K562 (cell line): ENCODE results near the gene DPAGT1. TPM values are rescaled to one million over a fixed set of nuclear protein-coding genes. Genes with fewer than 3 reads are reported as not detected.

Experiments
- CBX5 ChIP-seq: IDR thresholded peaks from 2 replicates; pipeline ENCODE4 v1.6.1; 2014; ENCODE audit warnings: low read depth, borderline replicate concordance
- CTBP1 ChIP-seq: fragments of 450-650 bp; IDR thresholded peaks from 2 replicates; pipeline ENCODE4 v1.6.1; 2016; ENCODE audit warnings: borderline replicate concordance
- FOXO4 ChIP-seq: fragments of 450-650 bp; formaldehyde crosslinking; IDR thresholded peaks from 2 replicates; pipeline ENCODE4 v1.4.0; 2020; ENCODE audit warnings: mild to moderate bottlenecking, moderate library complexity
- ID3 ChIP-seq, 2 experiments: fragments of 250-450 bp in 1 of 2; fragments of 450-650 bp in 1 of 2; sonication (Bioruptor Pico) in 1 of 2; IDR thresholded peaks; 2 replicates each; pipeline versions ENCODE4 v1.6.1 to v1.8.0; 2016 to 2021; ENCODE audit warnings: mild to moderate bottlenecking in 2 of 2, moderate library complexity in 2 of 2, missing compliant biosample characterization in 1 of 2, missing genetic modification characterization in 1 of 2
- MEF2A ChIP-seq: IDR thresholded peaks from 2 replicates; pipeline ENCODE4 v1.6.1; 2011; ENCODE audit warnings: low read depth, mild to moderate bottlenecking, low read length, moderate library complexity; ENCODE audit not compliant: control insufficient read depth
- REST ChIP-seq, 2 experiments: fragments of 450-650 bp; formaldehyde crosslinking in 1 of 2; IDR thresholded peaks; 2 replicates each; pipeline versions ENCODE4 v1.4.0 to v1.6.1; 2014 to 2020; ENCODE audit warnings: mild to moderate bottlenecking in 2 of 2, borderline replicate concordance in 1 of 2, low read depth in 1 of 2
- SREBF2 ChIP-seq: sonication (generic); formaldehyde crosslinking; IDR thresholded peaks from 2 replicates; pipeline ENCODE4 v1.4.0; 2020; ENCODE audit warnings: mild to moderate bottlenecking, missing genetic modification reagents
- TCF15 ChIP-seq: fragments of 250-450 bp; sonication (Bioruptor Pico); IDR thresholded peaks from 2 replicates; pipeline ENCODE4 v1.8.0; 2022; ENCODE audit warnings: moderate library complexity, mild to moderate bottlenecking, inconsistent platforms
- TCFL5 ChIP-seq: fragments of 250-450 bp; sonication (Bioruptor Pico); conservative IDR thresholded peaks from 2 replicates; pipeline ENCODE4 v1.6.1; 2021; ENCODE audit warnings: mild to moderate bottlenecking, moderate library complexity, matching md5 sums
- THAP7 ChIP-seq: fragments of 250-450 bp; sonication (Bioruptor Pico); IDR thresholded peaks from 2 replicates; pipeline ENCODE4 v1.5.0; 2021
- ZNF197 ChIP-seq: fragments of 200-800 bp; sonication (Bioruptor generic); IDR thresholded peaks from 2 replicates; pipeline ENCODE4 v1.6.1; 2016; ENCODE audit warnings: low read depth, missing genetic modification characterization, missing compliant biosample characterization
- ZNF780A ChIP-seq: fragments of 250-450 bp; sonication (Bioruptor Pico); IDR thresholded peaks from 2 replicates; pipeline ENCODE4 v1.5.0; 2021; ENCODE audit warnings: mild to moderate bottlenecking
- polyA plus RNA-seq, 8 experiments: library from polyadenylated mRNA; depleted of rRNA in 4 of 8; stranded (reverse) in 5 of 8; unstranded in 3 of 8; fragments of >200 nt; fragmentation: Nextera tagmentation in 2 of 8; fragmentation: Illumina TruSeq in 1 of 8; extraction: Ambion mirVana in 2 of 8; extraction: Trizol in 1 of 8; gene quantifications; 2 replicates each; pipeline versions ENCODE4 v1.2.1 to v1.2.3, GENCODE V29; 2011 to 2014; ENCODE audit warnings: inconsistent platforms in 1 of 8, missing spikeins in 1 of 8
- total RNA-seq, 7 experiments: library from RNA; depleted of rRNA in 6 of 7; stranded (reverse); fragments of >200 nt in 6 of 7; fragmentation: Illumina TruSeq in 2 of 7; extraction: Trizol in 2 of 7; gene quantifications; 2 replicates each; pipeline versions ENCODE4 v1.2.1 to v1.2.3, GENCODE V29; 2011 to 2021; ENCODE audit warnings: low replicate concordance in 1 of 7

Gene DPAGT1
- total and polyA plus RNA-seq, 9 of the 15 experiments (the other 6 are each of a cell fraction or from before 2014, with no cell fraction given) = 29.9 to 135 (median 85.0) TPM

GRCh38 chr11:119106564-119107537, 5.2 kb upstream of the DPAGT1 start, which contains the start of gene C2CD2L (continued):
- TF ChIP-seq REST (IDR thresholded peaks at IDR 0.05; ENCODE audit: borderline replicate concordance) (no peak), REST (CRISPR knock-in tag; IDR thresholded peaks at IDR 0.05; ENCODE audit: low read depth) (no peak), TCFL5 (CRISPR knock-in tag) (no peak), THAP7 (no peak), ZNF197 (no peak), CBX5 (no peak), CTBP1 (peak; percentile 79; the same call in 1 of the 2 replicates), ID3 (CRISPR knock-in tag; IDR thresholded peaks at IDR 0.05) (no peak), ID3 (tag; IDR thresholded peaks at IDR 0.05) (no peak; the same call in 1 of the 2 replicates), FOXO4 (CRISPR knock-in tag) (no peak), ZNF780A (CRISPR knock-in tag) (no peak), SREBF2 (CRISPR knock-in tag) (no peak), MEF2A (peak; percentile 23; the same call in 1 of the 2 replicates), TCF15 (CRISPR knock-in tag) (no peak)
